Measurements from ENCODE around the gene RANBP3L.

DNA sequence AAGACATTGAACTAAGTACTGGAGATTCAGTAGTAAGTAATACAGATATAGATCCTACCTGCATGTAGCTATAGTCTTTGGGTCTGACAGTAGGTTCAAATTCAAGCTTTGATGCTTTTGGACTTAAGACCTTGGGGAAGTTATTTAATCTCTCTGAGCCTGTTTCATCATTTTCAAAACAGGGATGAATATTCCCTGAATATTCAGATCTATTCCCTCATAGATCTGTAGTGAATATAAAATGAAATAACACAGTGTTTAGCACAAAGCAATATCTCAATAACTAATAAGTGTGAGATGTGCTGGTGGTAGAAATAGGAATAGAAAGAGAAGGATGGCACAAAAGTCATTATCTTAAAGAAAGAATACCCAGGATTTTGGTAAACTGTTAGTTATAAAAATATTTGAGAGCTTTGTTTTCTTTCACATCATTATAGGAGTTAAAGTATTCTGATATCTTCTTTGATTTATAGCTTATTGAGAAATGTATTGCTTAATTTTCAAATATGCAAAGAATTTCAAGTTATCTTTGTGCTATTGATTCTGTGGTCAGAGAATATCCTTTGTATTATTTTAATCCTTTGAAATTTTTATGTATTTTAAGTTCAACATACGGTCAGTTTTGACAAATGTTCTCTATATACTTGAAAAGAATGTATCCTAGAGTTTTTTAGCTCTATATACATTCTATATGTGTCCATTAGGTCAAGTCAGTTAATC lies 11.4 kb upstream of the RANBP3L start:
- TF ChIP-seq, protein P1, sequence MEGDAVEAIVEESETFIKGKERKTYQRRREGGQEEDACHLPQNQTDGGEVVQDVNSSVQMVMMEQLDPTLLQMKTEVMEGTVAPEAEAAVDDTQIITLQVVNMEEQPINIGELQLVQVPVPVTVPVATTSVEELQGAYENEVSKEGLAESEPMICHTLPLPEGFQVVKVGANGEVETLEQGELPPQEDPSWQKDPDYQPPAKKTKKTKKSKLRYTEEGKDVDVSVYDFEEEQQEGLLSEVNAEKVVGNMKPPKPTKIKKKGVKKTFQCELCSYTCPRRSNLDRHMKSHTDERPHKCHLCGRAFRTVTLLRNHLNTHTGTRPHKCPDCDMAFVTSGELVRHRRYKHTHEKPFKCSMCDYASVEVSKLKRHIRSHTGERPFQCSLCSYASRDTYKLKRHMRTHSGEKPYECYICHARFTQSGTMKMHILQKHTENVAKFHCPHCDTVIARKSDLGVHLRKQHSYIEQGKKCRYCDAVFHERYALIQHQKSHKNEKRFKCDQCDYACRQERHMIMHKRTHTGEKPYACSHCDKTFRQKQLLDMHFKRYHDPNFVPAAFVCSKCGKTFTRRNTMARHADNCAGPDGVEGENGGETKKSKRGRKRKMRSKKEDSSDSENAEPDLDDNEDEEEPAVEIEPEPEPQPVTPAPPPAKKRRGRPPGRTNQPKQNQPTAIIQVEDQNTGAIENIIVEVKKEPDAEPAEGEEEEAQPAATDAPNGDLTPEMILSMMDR (IDR thresholded peaks at IDR 0.05), result no peak
- TF ChIP-seq POLR2A (IDR thresholded peaks at IDR 0.05), result no peak
